Neural progenitor cell (in vitro differentiated cells): ENCODE measurements around the gene NT5DC3. TPM values are rescaled to one million over a fixed set of nuclear protein-coding genes. Genes with fewer than 3 reads are reported as not detected.
"Not testable (repeated sequence)": the region's sequence is repeated elsewhere in the genome, so short reads cannot be mapped to it uniquely, and the experiment has no call there.

ENCODE experiments used
- DNase-seq: peaks from one replicate; pipeline ENCODE4 v3.0.0-alpha.2; 2016; ENCODE audit warnings: low spot score
- H2AFZ ChIP-seq: fragments of 200-600 bp; sonication (generic); replicated peaks from 2 replicates; pipeline ENCODE4 v1.6.1; 2016; ENCODE audit warnings: antibody characterized with exemption
- H3F3A ChIP-seq: fragments of 200-600 bp; sonication (generic); 2 replicates; pipeline ENCODE4 v1.6.1; 2016; ENCODE audit warnings: antibody characterized with exemption, low read depth
- H3K27ac ChIP-seq: fragments of 200-600 bp; sonication (generic); 2 replicates; pipeline ENCODE4 v1.5.1; 2016; ENCODE audit warnings: mild to moderate bottlenecking
- H3K27me3 ChIP-seq: fragments of 200-600 bp; sonication (generic); 2 replicates; pipeline ENCODE4 v1.6.1; 2016; ENCODE audit warnings: mild to moderate bottlenecking, moderate library complexity
- H3K36me3 ChIP-seq: fragments of 200-600 bp; sonication (generic); 2 replicates; pipeline ENCODE4 v1.5.1; 2016
- H3K4me1 ChIP-seq: fragments of 200-600 bp; sonication (generic); 2 replicates; pipeline ENCODE4 v1.6.1; 2016; ENCODE audit warnings: mixed run types
- H3K4me2 ChIP-seq: fragments of 200-600 bp; sonication (generic); 2 replicates; pipeline ENCODE4 v1.6.1; 2016
- H3K4me3 ChIP-seq: fragments of 200-600 bp; sonication (generic); 2 replicates; pipeline ENCODE4 v1.5.1; 2016
- H3K79me2 ChIP-seq: fragments of 200-600 bp; sonication (generic); 2 replicates; pipeline ENCODE4 v1.6.1; 2016; ENCODE audit warnings: low read depth
- H3K9ac ChIP-seq: fragments of 200-600 bp; sonication (generic); 2 replicates; pipeline ENCODE4 v1.6.1; 2016
- H3K9me3 ChIP-seq: fragments of 200-600 bp; sonication (generic); 2 replicates; pipeline ENCODE4 v1.5.1; 2016; ENCODE audit warnings: low read depth
- H4K20me1 ChIP-seq: fragments of 200-600 bp; sonication (generic); 2 replicates; pipeline ENCODE4 v1.6.1; 2016; ENCODE audit warnings: low read depth
- H3K27ac Mint-ChIP-seq: 3 replicates; pipeline ENCODE4 v1.8.0; 2021; ENCODE audit warnings: mixed read lengths
- H3K27me3 Mint-ChIP-seq: 2 replicates; pipeline ENCODE4 v1.8.0; 2022; ENCODE audit warnings: low read depth, mild to moderate bottlenecking, inconsistent platforms, moderate library complexity, mixed read lengths; ENCODE audit not compliant: insufficient read depth
- H3K36me3 Mint-ChIP-seq: 3 replicates; pipeline ENCODE4 v1.8.0; 2021; ENCODE audit warnings: mixed read lengths
- H3K4me1 Mint-ChIP-seq: 3 replicates; pipeline ENCODE4 v1.8.0; 2021; ENCODE audit warnings: mixed read lengths
- H3K4me3 Mint-ChIP-seq: 3 replicates; pipeline ENCODE4 v1.8.0; 2021; ENCODE audit warnings: mild to moderate bottlenecking, moderate library complexity, mixed read lengths
- H3K9me3 Mint-ChIP-seq: 3 replicates; pipeline ENCODE4 v1.8.0; 2020; ENCODE audit warnings: mixed read lengths
- EZH2 ChIP-seq: fragments of 200-600 bp; sonication (generic); IDR thresholded peaks from 2 replicates; pipeline ENCODE4 v1.6.1; 2017; ENCODE audit warnings: antibody characterized with exemption, mild to moderate bottlenecking, moderate library complexity
- EZH2phosphoT487 ChIP-seq: fragments of 200-600 bp; sonication (generic); IDR thresholded peaks from 2 replicates; pipeline ENCODE4 v1.6.1; 2017; ENCODE audit warnings: antibody characterized with exemption
- total RNA-seq: library from RNA; depleted of rRNA; stranded (reverse); fragments of >200 nt; gene quantifications from 2 replicates; pipeline ENCODE4 v1.2.3, GENCODE V29; 2015; ENCODE audit warnings: low replicate concordance
- TF ChIP-seq, protein P1 (sequence below): fragments of 200-600 bp; sonication (generic); IDR thresholded peaks from 2 replicates; pipeline ENCODE4 v1.5.1; 2017; ENCODE audit warnings: antibody characterized with exemption, mild to moderate bottlenecking

The NT5DC3 gene
- total RNA-seq, 1 donor from 2014 or later: 3.1 TPM

DNA sequence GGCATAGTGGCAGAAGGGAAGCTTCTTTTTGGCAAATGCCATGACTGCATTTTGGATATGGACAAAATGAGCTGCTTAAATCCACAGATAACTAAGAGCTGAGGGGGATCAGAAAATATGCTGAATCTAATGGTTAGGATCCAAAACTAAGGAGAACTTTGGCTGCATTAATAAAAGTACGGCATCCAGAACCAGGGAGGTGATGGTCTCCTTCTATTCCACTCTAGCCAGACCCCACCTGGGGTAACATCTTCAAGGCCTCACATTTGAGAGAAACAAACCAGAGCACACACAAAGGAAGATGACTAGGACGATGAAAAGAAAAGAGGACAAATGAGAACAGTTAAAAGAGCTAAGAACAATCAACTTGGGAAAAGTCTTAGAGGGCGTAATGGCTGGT, 27.6 kb downstream of the NT5DC3 start:
- Histone ChIP-seq H3K27me3 (no peaks in the 10 kb centered on the region), H3K9me3 (no peaks in the 10 kb centered on the region), H3K27ac (no peak overlapping the region), H2AFZ (no peak overlapping the region), H3F3A (no peaks in the 10 kb centered on the region), H3K36me3 (no peaks in the 10 kb centered on the region), H4K20me1 (no peaks in the 10 kb centered on the region), H3K4me3 (no peak overlapping the region), H3K9ac (no peak overlapping the region), H3K79me2 (no peaks in the 10 kb centered on the region), H3K4me2 (no peak overlapping the region), H3K4me1 (no peaks in the 10 kb centered on the region)
- H3K27me3 Mint-ChIP-seq: peaks cover 2% of the 10 kb centered on the region
- no peaks in the 10 kb centered on the region for H3K9me3 Mint-ChIP-seq
- H3K4me1 Mint-ChIP-seq: no peaks in the 10 kb centered on the region
- H3K36me3 Mint-ChIP-seq: peaks cover 5% of the 10 kb centered on the region
- H3K4me3 Mint-ChIP-seq: no peak overlapping the region
- no peak for DNase-seq
- TF ChIP-seq EZH2 (no peak), EZH2phosphoT487 (no peak)
- TF ChIP-seq, protein P1, sequence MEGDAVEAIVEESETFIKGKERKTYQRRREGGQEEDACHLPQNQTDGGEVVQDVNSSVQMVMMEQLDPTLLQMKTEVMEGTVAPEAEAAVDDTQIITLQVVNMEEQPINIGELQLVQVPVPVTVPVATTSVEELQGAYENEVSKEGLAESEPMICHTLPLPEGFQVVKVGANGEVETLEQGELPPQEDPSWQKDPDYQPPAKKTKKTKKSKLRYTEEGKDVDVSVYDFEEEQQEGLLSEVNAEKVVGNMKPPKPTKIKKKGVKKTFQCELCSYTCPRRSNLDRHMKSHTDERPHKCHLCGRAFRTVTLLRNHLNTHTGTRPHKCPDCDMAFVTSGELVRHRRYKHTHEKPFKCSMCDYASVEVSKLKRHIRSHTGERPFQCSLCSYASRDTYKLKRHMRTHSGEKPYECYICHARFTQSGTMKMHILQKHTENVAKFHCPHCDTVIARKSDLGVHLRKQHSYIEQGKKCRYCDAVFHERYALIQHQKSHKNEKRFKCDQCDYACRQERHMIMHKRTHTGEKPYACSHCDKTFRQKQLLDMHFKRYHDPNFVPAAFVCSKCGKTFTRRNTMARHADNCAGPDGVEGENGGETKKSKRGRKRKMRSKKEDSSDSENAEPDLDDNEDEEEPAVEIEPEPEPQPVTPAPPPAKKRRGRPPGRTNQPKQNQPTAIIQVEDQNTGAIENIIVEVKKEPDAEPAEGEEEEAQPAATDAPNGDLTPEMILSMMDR: no peak
- no peak overlapping the region for H3K27ac Mint-ChIP-seq

DNA sequence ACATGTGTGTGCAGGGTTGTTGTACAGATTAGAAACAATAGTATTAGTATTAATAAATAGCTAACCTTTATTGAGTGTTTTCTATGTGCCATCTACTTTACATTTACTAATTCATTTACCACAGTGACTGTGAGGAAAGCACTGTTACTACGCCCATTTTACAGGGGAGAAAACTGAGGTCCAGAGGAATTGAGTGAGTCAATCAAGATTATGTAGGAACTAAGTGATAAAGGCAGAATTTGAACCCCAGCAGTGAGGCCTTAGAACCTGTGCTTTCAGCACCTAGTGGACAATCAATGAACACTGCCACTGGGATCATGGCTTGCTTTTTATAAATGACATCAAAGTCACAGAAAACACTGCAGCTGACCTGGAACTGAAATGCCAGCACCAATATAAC, 28.2 kb downstream of the NT5DC3 start:
- no peaks in the 10 kb centered on the region for H3K9me3 ChIP-seq
- H4K20me1 ChIP-seq: no peaks in the 10 kb centered on the region
- no peaks in the 10 kb centered on the region for H3K9me3 Mint-ChIP-seq
- no peak overlapping the region for H3K27ac Mint-ChIP-seq
- no peaks in the 10 kb centered on the region for H3F3A ChIP-seq
- H3K4me1 ChIP-seq: no peaks in the 10 kb centered on the region
- H3K4me1 Mint-ChIP-seq: no peaks in the 10 kb centered on the region
- no peak overlapping the region for H3K4me2 ChIP-seq
- H3K36me3 Mint-ChIP-seq: peaks cover 5% of the 10 kb centered on the region
- DNase-seq: no peak
- peaks cover 2% of the 10 kb centered on the region for H3K27me3 Mint-ChIP-seq
- TF ChIP-seq, protein P1: no peak
- no peaks in the 10 kb centered on the region for H3K27me3 ChIP-seq
- no peaks in the 10 kb centered on the region for H3K36me3 ChIP-seq
- no peak overlapping the region for H3K9ac ChIP-seq
- H3K79me2 ChIP-seq: no peaks in the 10 kb centered on the region
- no peak overlapping the region for H3K4me3 ChIP-seq
- no peak overlapping the region for H3K4me3 Mint-ChIP-seq
- H2AFZ ChIP-seq: no peak overlapping the region
- H3K27ac ChIP-seq: no peak overlapping the region

DNA sequence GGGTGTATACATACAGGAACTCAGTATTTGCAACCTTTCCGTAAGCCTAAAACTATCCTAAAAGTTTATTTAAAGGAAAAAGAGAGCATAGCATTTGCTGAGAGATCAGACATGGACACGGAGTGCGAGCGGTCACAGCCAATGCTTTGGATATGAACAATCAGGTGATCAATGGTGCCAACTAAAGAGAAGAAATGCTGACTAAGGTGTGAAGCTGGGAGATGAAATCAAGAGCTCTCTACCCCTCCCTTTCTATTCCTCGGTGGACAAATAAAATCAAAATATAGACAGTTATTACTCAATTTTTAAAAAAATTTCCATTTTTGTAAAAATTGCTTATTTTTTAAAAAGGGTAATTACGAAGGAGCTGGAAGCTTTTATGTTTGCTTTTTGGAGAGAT, 29.2 kb downstream of the NT5DC3 start:
- H3K27me3 ChIP-seq: no peaks in the 10 kb centered on the region
- no peak for TF ChIP-seq EZH2phosphoT487
- TF ChIP-seq EZH2: no peak
- TF ChIP-seq, protein P1: no peak
- H2AFZ ChIP-seq: no peak overlapping the region
- Mint-ChIP-seq H3K36me3 (peaks cover 8% of the 10 kb centered on the region), H3K9me3 (no peaks in the 10 kb centered on the region), H3K4me3 (no peak overlapping the region), H3K4me1 (peaks cover 4% of the 10 kb centered on the region), H3K27me3 (peaks cover 2% of the 10 kb centered on the region), H3K27ac (no peak overlapping the region)
- H4K20me1 ChIP-seq: no peaks in the 10 kb centered on the region
- no peak overlapping the region for H3K27ac ChIP-seq
- no peaks in the 10 kb centered on the region for H3K79me2 ChIP-seq
- no peak overlapping the region for H3K4me3 ChIP-seq
- no peak for DNase-seq
- no peak overlapping the region for H3K9ac ChIP-seq
- no peaks in the 10 kb centered on the region for H3K36me3 ChIP-seq
- H3K4me2 ChIP-seq: no peak overlapping the region
- H3K9me3 ChIP-seq: no peaks in the 10 kb centered on the region
- H3F3A ChIP-seq: no peaks in the 10 kb centered on the region
- no peaks in the 10 kb centered on the region for H3K4me1 ChIP-seq

DNA sequence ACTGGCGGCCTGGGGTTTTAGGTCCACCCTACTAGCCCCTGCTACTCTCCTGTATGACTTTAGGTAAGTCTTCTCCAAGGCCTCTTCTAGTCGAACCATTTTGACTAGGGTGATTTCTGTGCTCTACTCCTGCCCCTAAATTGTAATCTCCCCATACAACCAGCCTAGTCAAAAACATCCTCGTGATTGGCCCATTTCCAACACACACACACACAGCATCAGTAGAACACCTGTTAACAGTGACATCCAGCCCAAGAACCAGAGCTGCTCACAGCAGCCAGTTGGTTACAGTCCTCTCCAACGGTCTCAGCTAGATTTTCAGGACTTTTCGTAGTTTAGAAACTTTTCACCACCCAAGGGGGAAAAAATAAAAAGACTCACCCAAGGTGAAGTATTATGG, 30.9 kb downstream of the NT5DC3 start:
- Mint-ChIP-seq H3K27me3 (peaks cover 2% of the 10 kb centered on the region), H3K27ac (no peak overlapping the region), H3K36me3 (peaks cover 9% of the 10 kb centered on the region), H3K4me3 (no peak overlapping the region), H3K4me1 (peaks cover 11% of the 10 kb centered on the region), H3K9me3 (no peaks in the 10 kb centered on the region)
- no peaks in the 10 kb centered on the region for H3K79me2 ChIP-seq
- H3K9me3 ChIP-seq: no peaks in the 10 kb centered on the region
- H3K4me1 ChIP-seq: no peaks in the 10 kb centered on the region
- no peak overlapping the region for H3K4me2 ChIP-seq
- no peaks in the 10 kb centered on the region for H3K36me3 ChIP-seq
- no peaks in the 10 kb centered on the region for H4K20me1 ChIP-seq
- H3K9ac ChIP-seq: no peak overlapping the region
- no peak overlapping the region for H3K4me3 ChIP-seq
- H2AFZ ChIP-seq: no peak overlapping the region
- DNase-seq: no peak
- TF ChIP-seq EZH2phosphoT487 (no peak), EZH2 (no peak)
- TF ChIP-seq, protein P1: no peak
- no peak overlapping the region for H3K27ac ChIP-seq
- no peaks in the 10 kb centered on the region for H3F3A ChIP-seq
- H3K27me3 ChIP-seq: no peaks in the 10 kb centered on the region

DNA sequence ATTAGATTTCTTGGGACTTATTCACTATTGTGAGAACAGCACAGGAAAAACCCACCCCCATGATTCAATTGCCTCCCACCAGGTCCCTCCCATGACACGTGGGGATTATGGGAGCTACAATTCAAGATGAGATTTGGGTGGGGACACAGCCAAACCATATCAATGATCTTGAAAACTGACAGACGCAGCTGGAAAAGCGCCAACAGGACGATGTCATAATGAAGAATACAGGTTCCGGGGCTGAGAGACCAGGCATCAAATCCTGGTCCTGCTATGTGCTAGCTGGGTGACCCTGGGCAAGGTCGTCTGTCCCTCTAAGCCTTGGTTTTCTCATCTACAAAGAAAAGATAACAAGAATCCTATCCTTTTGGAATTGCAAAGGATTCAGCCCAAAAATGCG, 31.4 kb downstream of the NT5DC3 start:
- H3K4me3 Mint-ChIP-seq, H2AFZ ChIP-seq, H3K27ac Mint-ChIP-seq, H3K27me3 Mint-ChIP-seq, H3F3A ChIP-seq, H3K9me3 ChIP-seq, H3K4me2 ChIP-seq, H3K4me1 ChIP-seq, H3K27ac ChIP-seq, H3K79me2 ChIP-seq, H3K36me3 Mint-ChIP-seq, H3K36me3 ChIP-seq, H4K20me1 ChIP-seq, H3K27me3 ChIP-seq, H3K9me3 Mint-ChIP-seq, H3K4me3 ChIP-seq, DNase-seq, H3K9ac ChIP-seq: not testable (repeated sequence)
- H3K4me1 Mint-ChIP-seq: peaks cover 15% of the 10 kb centered on the region
